Pons (tissue), 1 donor: Measurements from ENCODE around the gene GALNT8.
"Not testable (repeated sequence)": the region's sequence is repeated elsewhere in the genome, so short reads cannot be mapped to it uniquely, and the experiment has no call there.

Experiments
- DNase-seq: peaks from one replicate; pipeline ENCODE4 v3.0.0-alpha.2; 2016; ENCODE audit warnings: low spot score

The GALNT8 gene

GRCh38 chr12:4719821-4720636 lies at the start of gene GALNT8:
Gene GALNT8, plus strand, starts transcription at chr12:4720400. Its CDS starts 278 bp downstream, at chr12:4720678.
- DNase-seq: no peak

GRCh38 chr12:4679711-4680110 lies 40.5 kb upstream of the GALNT8 start:
- DNase-seq: no peak

- no peak for DNase-seq
These were observed 38.5 kb upstream of the GALNT8 start for GRCh38 chr12:4681732-4682131.

- DNase-seq: no peak
These were observed 34.9 kb upstream of the GALNT8 start for GRCh38 chr12:4685317-4685716.

- no peak for DNase-seq
These were observed 29.4 kb upstream of the GALNT8 start for GRCh38 chr12:4690760-4691159.

- DNase-seq: peak; percentile 36
These were observed 19.6 kb upstream of the GALNT8 start for GRCh38 chr12:4700621-4701026.

- DNase-seq: no peak
These were observed 18.6 kb upstream of the GALNT8 start for GRCh38 chr12:4701395-4702190.

GRCh38 chr12:4703676-4704075 lies 16.5 kb upstream of the GALNT8 start:
- DNase-seq: no peak

GRCh38 chr12:4705824-4706223 lies 14.4 kb upstream of the GALNT8 start:
- DNase-seq: no peak

GRCh38 chr12:4707306-4707705 lies 12.9 kb upstream of the GALNT8 start:
- DNase-seq: no peak

- no peak for DNase-seq
These were observed 10.1 kb upstream of the GALNT8 start for GRCh38 chr12:4710113-4710512.

- no peak for DNase-seq
These were observed 5.3 kb upstream of the GALNT8 start for GRCh38 chr12:4714879-4715278.

- no peak for DNase-seq
These were observed 2.4 kb upstream of the GALNT8 start for GRCh38 chr12:4717806-4718205.

- no peak for DNase-seq
These were observed 416 bp downstream of the GALNT8 start for GRCh38 chr12:4720637-4720995.

- not testable (repeated sequence) for DNase-seq
These were observed 1.4 kb downstream of the GALNT8 start for GRCh38 chr12:4721587-4721986.

- DNase-seq: no peak
These were observed 3.0 kb downstream of the GALNT8 start for GRCh38 chr12:4723226-4723625.

GRCh38 chr12:4725057-4725456 lies 4.9 kb downstream of the GALNT8 start:
- DNase-seq: no peak

- DNase-seq: no peak
These were observed 14.6 kb downstream of the GALNT8 start for GRCh38 chr12:4734625-4735340.

GRCh38 chr12:4736091-4736490 lies 15.9 kb downstream of the GALNT8 start:
- DNase-seq: no peak

- DNase-seq: no peak
These were observed 18.3 kb downstream of the GALNT8 start for GRCh38 chr12:4738541-4738940.

GRCh38 chr12:4742416-4742970 lies 22.3 kb downstream of the GALNT8 start:
- no peak for DNase-seq

- DNase-seq: no peak
These were observed 22.8 kb downstream of the GALNT8 start for GRCh38 chr12:4743046-4743445.
